HCT116 (cell line): ENCODE measurements around the gene SCRN2.

Experiments
- ATF3 ChIP-seq: IDR thresholded peaks from 2 replicates; pipeline ENCODE4 v1.6.1; 2012
- CTCF ChIP-seq, 3 experiments: fragments of 200-600 bp in 1 of 3; sonication (generic) in 1 of 3; IDR thresholded peaks in 2 of 3; conservative IDR thresholded peaks in 1 of 3; 2 replicates each; pipeline ENCODE4 v1.5.1; 2012 to 2017; ENCODE audit warnings: low read depth in 2 of 3, low read length in 2 of 3, antibody characterized with exemption in 1 of 3, borderline replicate concordance in 1 of 3, control low read depth in 1 of 3, mild to moderate bottlenecking in 1 of 3, mixed read lengths in 1 of 3, mixed run types in 1 of 3, moderate library complexity in 1 of 3; ENCODE audit not compliant: insufficient read depth in 1 of 3
- EZH2 ChIP-seq: fragments of 200-600 bp; sonication (generic); IDR thresholded peaks from 2 replicates; pipeline ENCODE4 v1.6.1; 2017; ENCODE audit warnings: antibody characterized with exemption, mixed run types
- MAX ChIP-seq: IDR thresholded peaks from 2 replicates; pipeline ENCODE4 v1.6.1; 2012
- POLR2A ChIP-seq: IDR thresholded peaks from 2 replicates; pipeline ENCODE4 v1.7.0; 2011; ENCODE audit warnings: borderline replicate concordance; ENCODE audit not compliant: insufficient read depth, insufficient read length; ENCODE audit errors: extremely low read depth
- POLR2AphosphoS5 ChIP-seq: IDR thresholded peaks from 2 replicates; pipeline ENCODE4 v1.6.1; 2011; ENCODE audit warnings: mild to moderate bottlenecking, low read depth, low read length, moderate library complexity
- RAD21 ChIP-seq: IDR thresholded peaks from 2 replicates; pipeline ENCODE4 v1.6.1; 2012; ENCODE audit warnings: low read depth, mild to moderate bottlenecking
- SIN3A ChIP-seq: IDR thresholded peaks from 2 replicates; pipeline ENCODE4 v1.6.1; 2012; ENCODE audit warnings: low read depth
- YY1 ChIP-seq: IDR thresholded peaks from 2 replicates; pipeline ENCODE4 v1.6.1; 2011; ENCODE audit warnings: low read length, low read depth, moderate library complexity, mild to moderate bottlenecking; ENCODE audit not compliant: insufficient replicate concordance; ENCODE audit errors: extremely low read depth

- no peak for TF ChIP-seq MAX
- no peak for TF ChIP-seq CTCF (IDR thresholded peaks at IDR 0.05 in 2 of 3, conservative IDR thresholded peaks at IDR 0.05 in 1 of 3; ENCODE audit: borderline replicate concordance in 1 of 3, insufficient read depth in 1 of 3, low read depth in 2 of 3, low read length in 2 of 3)
- TF ChIP-seq RAD21: no peak
- TF ChIP-seq EZH2: no peak
- no peak for TF ChIP-seq POLR2A
- no peak for TF ChIP-seq POLR2AphosphoS5
- TF ChIP-seq SIN3A: no peak
- TF ChIP-seq YY1: no peak
- no peak for TF ChIP-seq ATF3
These were observed 28.0 kb upstream of the SCRN2 start for GRCh38 chr17:47869114-47869513.
